OCI-LY7 (cell line): ENCODE measurements around the gene THRAP3. TPM values are rescaled to one million over a fixed set of nuclear protein-coding genes. Genes with fewer than 3 reads are reported as not detected.
"Not testable (repeated sequence)": the region's sequence is repeated elsewhere in the genome, so short reads cannot be mapped to it uniquely, and the experiment has no call there.

Source experiments
- BruUV-seq: library from RNA; stranded (reverse); fragments of 400-500 nt; replicated peaks from 2 replicates; lab custom pipeline; 2021; lab: Mats Ljungman, UMichigan
- CTCF ChIA-PET: fragments of 300-600 bp; sonication (Branson Sonifier 250); formaldehyde crosslinking; loops from one replicate; lab custom pipeline; 2022; ENCODE audit warnings: antibody characterized with exemption; ENCODE audit not compliant: unreplicated experiment; lab: Charles Lee
- POLR2A ChIA-PET: fragments of 300-600 bp; sonication (Branson Sonifier 250); formaldehyde crosslinking; loops from one replicate; lab custom pipeline; 2022; ENCODE audit warnings: antibody characterized with exemption; lab: Charles Lee
- DNase-seq: peaks from one replicate; pipeline ENCODE4 v3.0.0-alpha.2; 2015; ENCODE audit warnings: low spot score
- H2AFZ ChIP-seq: fragments of 200-600 bp; sonication (generic), shearing (Covaris generic); 2 replicates; pipeline ENCODE4 v1.6.1; 2014; ENCODE audit warnings: mild to moderate bottlenecking, antibody characterized with exemption, low read length, moderate library complexity
- H3K27ac ChIP-seq: fragments of 200-600 bp; sonication (generic); 2 replicates; pipeline ENCODE4 v1.5.1; 2014; ENCODE audit warnings: mixed run types, low read depth, mild to moderate bottlenecking, moderate library complexity, low read length, inconsistent platforms; ENCODE audit not compliant: poor library complexity, severe bottlenecking
- H3K36me3 ChIP-seq: fragments of 200-600 bp; sonication (generic); 2 replicates; pipeline ENCODE4 v1.6.1; 2014; ENCODE audit warnings: mild to moderate bottlenecking, antibody characterized with exemption, low read length, moderate library complexity, mixed read lengths; ENCODE audit not compliant: insufficient read depth
- H3K4me1 ChIP-seq: fragments of 200-600 bp; sonication (generic); 2 replicates; pipeline ENCODE4 v1.5.1; 2014; ENCODE audit warnings: mild to moderate bottlenecking, low read length; ENCODE audit not compliant: insufficient read depth, poor library complexity, severe bottlenecking
- H3K4me2 ChIP-seq: fragments of 200-600 bp; sonication (generic); 2 replicates; pipeline ENCODE4 v1.6.1; 2014; ENCODE audit warnings: mild to moderate bottlenecking, low read length
- H3K4me3 ChIP-seq: fragments of 200-600 bp; sonication (generic); 2 replicates; pipeline ENCODE4 v1.5.1; 2014; ENCODE audit warnings: mild to moderate bottlenecking, low read depth, low read length; ENCODE audit not compliant: poor library complexity, severe bottlenecking
- H3K79me2 ChIP-seq: fragments of 200-600 bp; sonication (generic); 2 replicates; pipeline ENCODE4 v1.6.1; 2016; ENCODE audit warnings: low read depth, mild to moderate bottlenecking, low read length, moderate library complexity, mixed read lengths; ENCODE audit not compliant: insufficient read depth
- H3K9me2 ChIP-seq: fragments of 200-600 bp; sonication (generic); 2 replicates; pipeline ENCODE4 v1.6.1; 2016; ENCODE audit warnings: mild to moderate bottlenecking, low read length, mixed read lengths; ENCODE audit not compliant: insufficient read depth
- H3K9me3 ChIP-seq: fragments of 200-600 bp; sonication (generic); 2 replicates; pipeline ENCODE4 v1.6.1; 2014; ENCODE audit warnings: mild to moderate bottlenecking, mixed run types, low read length, mixed read lengths
- H4K20me1 ChIP-seq: fragments of 200-600 bp; sonication (generic); 2 replicates; pipeline ENCODE4 v1.6.1; 2014; ENCODE audit warnings: mild to moderate bottlenecking, antibody characterized with exemption, low read length, moderate library complexity, mixed read lengths; ENCODE audit not compliant: insufficient read depth
- CTCF ChIP-seq: fragments of 200-600 bp; sonication (generic); conservative IDR thresholded peaks from 2 replicates; pipeline ENCODE4 v1.5.1; 2014; ENCODE audit warnings: mild to moderate bottlenecking, antibody characterized with exemption, low read length, moderate library complexity, mixed read lengths
- EZH2phosphoT487 ChIP-seq: fragments of 200-600 bp; sonication (generic); IDR thresholded peaks from 2 replicates; pipeline ENCODE4 v1.6.1; 2018; ENCODE audit warnings: low read depth, borderline replicate concordance, mild to moderate bottlenecking, mixed run types, antibody characterized with exemption, low read length, moderate library complexity, mixed read lengths
- intact Hi-C: fragments of 100-400 bp; cut with micrococcal nuclease; formaldehyde crosslinking; loops from one replicate; pipeline ENCODE4 v1.10.0; 2022; ENCODE audit not compliant: unreplicated experiment
- total RNA-seq, 2 experiments: library from RNA; depleted of rRNA in 1 of 2; stranded (reverse); fragments of >200 nt in 1 of 2; shearing (Covaris generic) in 1 of 2; gene quantifications; 2 replicates each; pipeline ENCODE4 v1.2.3, GENCODE V29; 2014 to 2022

THRAP3 gene
- total RNA-seq, 2 experiments from 2014 or later: 98.7 to 132 TPM

DNA sequence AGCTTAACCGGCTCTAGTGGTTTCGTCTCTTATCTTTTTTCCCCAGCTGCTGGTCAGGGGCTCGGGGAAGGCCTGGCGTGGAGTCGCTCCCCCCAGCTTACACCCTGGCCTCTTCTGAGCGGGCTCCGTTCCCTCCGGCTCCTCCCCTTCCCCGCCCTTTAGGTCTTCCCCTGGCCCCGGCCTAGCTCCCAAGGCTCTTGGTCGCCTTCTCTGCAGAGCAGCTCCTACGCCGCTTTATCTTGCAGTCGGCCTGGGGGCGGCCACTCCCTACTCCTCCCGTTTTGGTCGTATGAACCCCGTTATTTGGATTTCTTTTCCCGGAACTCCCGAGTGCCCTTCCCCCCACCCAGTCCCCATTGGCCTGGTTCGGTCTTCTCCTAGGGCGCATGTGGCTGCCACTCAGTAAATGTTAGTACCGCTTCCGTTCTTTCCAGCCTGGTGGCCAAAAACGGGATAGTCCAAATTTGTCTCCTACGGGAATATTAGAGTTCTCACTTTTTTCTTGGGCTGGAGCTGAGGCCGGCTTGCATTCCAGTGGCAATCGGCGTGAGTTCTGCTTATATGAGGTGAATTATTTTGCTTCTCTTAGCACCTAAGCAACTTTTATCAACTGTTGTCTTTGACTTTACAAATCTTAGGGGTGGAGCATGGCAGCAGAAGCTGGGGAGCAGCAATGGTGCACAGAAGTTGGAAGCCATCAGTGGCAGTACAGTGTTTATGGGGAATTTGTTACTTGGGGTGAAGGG lies 467 bp downstream of the THRAP3 start:
- ChIA-PET POLR2A (interaction anchor here (0.6 to 2.1 kb wide), 8 partner anchors 9 to 294 kb away, joined by 3 to 7 read pairs (median 5); partner anchors contain the start of gene AGO3), CTCF (interaction anchor here (0.5 to 1.2 kb wide), 4 partner anchors 14 to 485 kb away, joined by 3 read pairs; no protein-coding TSS in a partner anchor)
- TF ChIP-seq EZH2phosphoT487 (no peak), CTCF (peak; percentile 41; the same call in 1 of the 2 replicates)
- no peak for DNase-seq
- peak overlapping the region; percentile 85 for H3K4me3 ChIP-seq
- H3K79me2 ChIP-seq: peaks cover 51% of the 10 kb centered on the region
- no peaks in the 10 kb centered on the region for H3K9me2 ChIP-seq
- peak overlapping the region; percentile 81 for H3K27ac ChIP-seq
- peaks cover 47% of the 10 kb centered on the region for H3K36me3 ChIP-seq
- H3K4me1 ChIP-seq: peaks cover 24% of the 10 kb centered on the region
- intact Hi-C loops: loop anchor here (1.0 kb wide), 1 partner anchor 75 kb away; the partner anchor contains the start of gene TRAPPC3
- peaks cover 19% of the 10 kb centered on the region for H4K20me1 ChIP-seq
- BruUV-seq: no TSS peak
- H2AFZ ChIP-seq: peak overlapping the region; percentile 14; the same call in 1 of the 2 replicates
- peak overlapping the region; percentile 88 for H3K4me2 ChIP-seq
- H3K9me3 ChIP-seq: no peaks in the 10 kb centered on the region

- Histone ChIP-seq H3K79me2 (peaks cover 58% of the 10 kb centered on the region), H4K20me1 (peaks cover 19% of the 10 kb centered on the region), H3K36me3 (peaks cover 53% of the 10 kb centered on the region), H3K4me1 (peaks cover 24% of the 10 kb centered on the region), H2AFZ (no peak overlapping the region), H3K9me3 (no peaks in the 10 kb centered on the region), H3K4me2 (peak overlapping the region; percentile 88), H3K4me3 (peak overlapping the region; percentile 85), H3K27ac (peak overlapping the region; percentile 81), H3K9me2 (no peaks in the 10 kb centered on the region)
- BruUV-seq: TSS peak; percentile 70
- DNase-seq: no peak
- no peak for TF ChIP-seq EZH2phosphoT487
- no peak for TF ChIP-seq CTCF
- ChIA-PET POLR2A (interaction anchor here (0.6 to 1.7 kb wide), 5 partner anchors 9 to 29 kb away, joined by 3 to 7 read pairs (median 4); no protein-coding TSS in a partner anchor), CTCF (interaction anchor here (0.5 to 1.1 kb wide), 2 partner anchors 14 to 30 kb away, joined by 3 read pairs; no protein-coding TSS in a partner anchor)
- intact Hi-C loops: no loop called here
Observed at GRCh38 chr1:36225283-36225899, 1.1 kb downstream of the THRAP3 start.

GRCh38 chr1:36230279-36230678 lies 6.0 kb downstream of the THRAP3 start:
- not testable (repeated sequence) for BruUV-seq

More at GRCh38 chr1:36230279-36230678, 6.0 kb downstream of the THRAP3 start:
- Histone ChIP-seq H3K4me1 (peaks cover 19% of the 10 kb centered on the region), H3K36me3 (peaks cover 94% of the 10 kb centered on the region), H3K79me2 (peaks cover 98% of the 10 kb centered on the region), H4K20me1 (peaks cover 21% of the 10 kb centered on the region)
- CTCF ChIA-PET, DNase-seq, H3K27ac ChIP-seq, H3K4me2 ChIP-seq, POLR2A ChIA-PET, H2AFZ ChIP-seq, H3K9me3 ChIP-seq, H3K4me3 ChIP-seq, H3K9me2 ChIP-seq, intact Hi-C loops: not testable (repeated sequence)
